Activated CD4-positive, CD25-positive, alpha-beta regulatory T cell (primary cell): ENCODE data around the gene SSTR5.

ENCODE experiments used
- DNase-seq, 4 experiments: peaks; one replicate each; lab custom pipeline; 2025; lab: John Stamatoyannopoulos, UW

SSTR5 gene

GRCh38 chr16:1055557-1055924, 17.0 kb upstream of the SSTR5 start:
- no peak for DNase-seq

GRCh38 chr16:1056196-1056595, 16.4 kb upstream of the SSTR5 start:
- DNase-seq: no peak

GRCh38 chr16:1057252-1057932, 15.2 kb upstream of the SSTR5 start:
- peak; percentile 33 to 49 (median 39) for DNase-seq

GRCh38 chr16:1058216-1058615, 14.3 kb upstream of the SSTR5 start:
- no peak for DNase-seq

GRCh38 chr16:1059310-1059709, 13.2 kb upstream of the SSTR5 start:
- DNase-seq: no peak

- DNase-seq: no peak
Measured at GRCh38 chr16:1060416-1061340, 11.9 kb upstream of the SSTR5 start.

DNA sequence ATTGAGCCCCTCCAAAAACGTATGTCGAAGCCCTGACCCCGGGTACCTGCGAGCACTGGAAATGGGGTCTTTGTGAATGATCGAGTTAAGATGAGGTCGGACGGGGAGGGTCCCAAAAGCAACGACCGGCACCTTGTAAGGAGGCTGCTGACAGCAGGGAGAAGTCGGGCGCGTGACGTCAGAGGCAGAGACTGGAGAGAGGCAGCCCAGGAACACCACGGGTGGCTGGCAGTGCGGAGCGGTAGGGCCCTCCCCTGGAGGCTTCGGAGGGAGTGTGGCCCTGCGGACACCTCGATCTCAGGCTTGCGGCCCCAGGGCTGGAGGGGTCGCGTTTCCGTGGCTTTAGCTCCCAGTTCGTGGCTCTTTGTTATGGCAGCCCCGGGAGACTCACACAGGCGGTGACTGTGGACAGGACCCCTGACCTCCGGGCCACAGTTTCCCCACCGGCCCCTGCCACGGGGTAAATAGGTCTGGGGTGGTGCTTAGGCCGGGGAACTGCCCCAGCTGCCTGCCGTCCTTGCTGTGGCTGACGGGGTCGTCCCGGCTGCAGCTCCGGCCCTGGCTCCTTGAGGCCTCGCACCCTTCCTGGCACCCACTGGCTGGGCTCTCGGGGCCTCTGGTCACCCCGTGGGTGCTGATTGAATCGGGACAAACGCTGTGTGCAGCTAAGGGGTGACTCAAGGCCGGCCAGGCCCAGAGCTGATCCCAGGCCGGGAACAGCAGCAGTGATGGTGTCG, 10.6 kb upstream of the SSTR5 start:
- no peak for DNase-seq

DNA sequence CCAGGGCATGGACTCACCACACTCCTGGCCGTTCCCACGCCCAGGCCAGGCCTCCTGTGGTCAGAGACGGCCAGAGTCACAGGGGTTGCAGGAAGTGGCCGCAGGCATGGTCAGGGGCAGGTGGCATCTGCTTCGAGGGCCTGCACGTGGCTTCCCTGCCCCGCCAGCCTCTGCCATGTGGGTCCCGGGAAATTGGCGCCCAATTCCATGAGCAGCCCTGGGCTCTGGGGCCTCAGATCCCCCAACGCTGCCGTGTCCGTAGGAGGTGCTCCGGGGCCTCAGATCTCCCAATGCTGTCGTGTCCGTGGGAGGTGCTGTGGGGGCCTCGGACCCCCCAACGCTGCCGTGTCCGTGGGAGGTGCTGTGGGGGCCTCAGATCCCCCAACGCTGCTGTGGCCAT, 9.7 kb upstream of the SSTR5 start:
- DNase-seq: no peak

- no peak for DNase-seq
Measured at GRCh38 chr16:1063728-1064127, 8.8 kb upstream of the SSTR5 start.

DNA sequence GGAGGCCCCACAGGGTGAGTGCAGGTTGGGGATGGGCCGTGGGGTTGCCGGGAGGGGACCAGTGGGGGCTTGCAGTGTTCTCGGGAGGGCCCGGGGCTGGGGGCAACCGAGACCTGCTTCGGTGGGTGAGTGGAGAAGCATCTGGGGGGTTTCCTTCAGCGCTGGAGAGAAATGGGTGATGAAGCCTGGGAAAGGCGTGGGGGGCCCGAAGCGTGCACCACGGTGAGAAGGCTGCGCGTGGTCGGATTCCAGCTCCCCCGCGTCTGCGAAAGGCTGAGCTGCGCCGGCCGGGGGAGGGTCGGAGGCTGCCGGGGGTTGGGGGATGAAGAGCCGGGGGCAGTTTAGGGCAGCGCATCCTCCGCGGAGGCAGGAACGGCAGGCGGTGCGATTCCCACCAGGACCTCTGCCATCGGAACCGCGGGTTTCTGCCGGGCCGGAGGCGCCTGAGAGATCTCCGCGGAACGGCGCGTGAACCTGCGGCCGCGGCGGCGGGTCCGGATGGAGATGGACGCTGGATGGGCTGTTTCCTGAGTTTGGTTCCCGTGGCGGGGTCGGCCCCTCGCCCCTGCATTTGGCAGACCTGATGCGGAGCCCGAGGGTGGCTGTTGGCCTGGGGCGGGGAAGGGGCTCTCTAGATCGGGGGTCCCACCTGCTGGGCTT, 6.9 kb upstream of the SSTR5 start:
- DNase-seq: no peak

GRCh38 chr16:1066584-1067172, 5.9 kb upstream of the SSTR5 start:
- DNase-seq: no peak

DNA sequence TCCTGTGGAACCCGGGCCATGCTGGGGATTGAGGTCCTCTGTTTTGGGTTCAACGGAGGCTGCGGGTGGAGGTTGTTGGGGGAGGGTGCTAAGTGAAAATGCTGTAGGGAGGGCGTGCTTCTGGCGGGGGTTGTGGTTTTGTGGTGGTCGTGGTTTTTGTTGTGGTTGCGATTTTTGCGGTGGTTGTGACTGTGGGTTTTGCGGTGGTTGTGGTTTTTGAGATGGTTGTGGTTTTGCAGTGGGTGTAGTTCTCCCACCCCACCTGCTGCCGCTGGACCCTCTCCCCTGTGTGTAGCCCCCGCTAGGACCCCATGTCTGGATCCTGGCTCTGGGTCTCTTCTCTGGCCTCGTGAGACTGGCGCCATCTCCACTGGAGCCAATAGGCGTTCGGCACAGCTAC, 4.9 kb upstream of the SSTR5 start:
- no peak for DNase-seq

DNA sequence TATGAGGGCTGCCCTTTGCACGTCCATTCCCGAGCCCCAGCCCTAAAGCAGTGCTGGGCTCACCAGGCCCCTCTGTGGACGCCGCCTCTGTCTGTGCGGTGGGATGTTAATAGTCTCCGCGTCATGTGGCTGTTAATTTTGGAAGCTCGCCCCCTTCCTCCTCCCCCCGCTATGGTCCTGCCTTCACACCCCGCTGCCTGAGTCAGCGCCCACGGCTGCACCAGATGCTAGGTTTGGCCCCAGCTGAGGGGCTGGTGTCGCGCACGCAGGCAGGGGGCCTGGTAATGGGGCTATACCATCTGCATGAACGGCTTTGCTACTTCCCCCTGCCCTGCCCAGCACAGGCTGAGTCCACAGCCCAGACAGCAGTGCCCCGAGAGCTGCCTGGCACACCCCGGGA, 4.1 kb upstream of the SSTR5 start:
- DNase-seq: no peak

GRCh38 chr16:1069154-1069553, 3.4 kb upstream of the SSTR5 start:
- DNase-seq: no peak

- DNase-seq: no peak
Measured at GRCh38 chr16:1070084-1070863, 2.3 kb upstream of the SSTR5 start.

DNA sequence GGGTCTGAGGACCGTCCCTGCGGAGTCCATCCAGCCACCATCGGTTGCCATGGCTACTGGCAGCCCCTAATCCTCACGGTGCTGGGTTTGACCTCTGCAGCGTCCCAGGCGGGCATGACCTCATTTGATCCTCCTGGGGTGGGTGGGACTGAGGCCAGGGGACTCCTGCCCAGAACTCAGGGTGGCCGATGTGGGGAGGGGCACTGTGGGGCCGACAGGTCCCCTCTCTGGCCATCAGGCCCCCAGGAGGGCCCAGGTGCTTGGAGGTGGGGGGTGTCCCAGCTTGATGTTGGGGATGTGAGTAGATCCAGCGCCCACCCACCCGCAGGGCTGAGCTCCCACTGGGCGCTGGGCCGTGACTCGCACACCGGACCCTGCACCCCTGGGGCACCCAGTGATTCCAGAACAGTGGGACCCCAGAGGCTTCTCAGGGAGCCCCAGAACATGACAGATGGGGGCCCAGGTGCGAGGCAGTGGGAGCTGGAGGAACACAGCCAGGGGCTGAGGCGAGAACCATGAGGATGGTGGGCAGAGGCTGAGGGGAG, 1.6 kb upstream of the SSTR5 start:
- no peak for DNase-seq

- DNase-seq: no peak
Measured at GRCh38 chr16:1071561-1072225, 854 bp upstream of the SSTR5 start.

DNA sequence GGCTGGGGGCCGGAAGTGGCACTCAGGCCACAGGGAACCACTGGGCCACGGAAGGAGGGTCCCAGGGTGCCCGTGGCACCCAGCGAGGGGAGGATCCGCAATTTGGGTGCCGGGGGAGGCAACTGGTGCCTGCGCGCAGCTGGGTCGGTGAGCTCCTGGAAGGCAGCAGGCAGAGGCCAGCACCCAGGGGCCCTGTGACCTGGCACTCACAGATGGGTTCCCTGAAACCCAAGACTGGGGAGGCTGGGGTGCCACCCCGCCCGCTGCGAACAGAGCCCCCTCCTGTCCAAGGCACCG, 663 bp downstream of the SSTR5 start:
- no peak for DNase-seq

DNA sequence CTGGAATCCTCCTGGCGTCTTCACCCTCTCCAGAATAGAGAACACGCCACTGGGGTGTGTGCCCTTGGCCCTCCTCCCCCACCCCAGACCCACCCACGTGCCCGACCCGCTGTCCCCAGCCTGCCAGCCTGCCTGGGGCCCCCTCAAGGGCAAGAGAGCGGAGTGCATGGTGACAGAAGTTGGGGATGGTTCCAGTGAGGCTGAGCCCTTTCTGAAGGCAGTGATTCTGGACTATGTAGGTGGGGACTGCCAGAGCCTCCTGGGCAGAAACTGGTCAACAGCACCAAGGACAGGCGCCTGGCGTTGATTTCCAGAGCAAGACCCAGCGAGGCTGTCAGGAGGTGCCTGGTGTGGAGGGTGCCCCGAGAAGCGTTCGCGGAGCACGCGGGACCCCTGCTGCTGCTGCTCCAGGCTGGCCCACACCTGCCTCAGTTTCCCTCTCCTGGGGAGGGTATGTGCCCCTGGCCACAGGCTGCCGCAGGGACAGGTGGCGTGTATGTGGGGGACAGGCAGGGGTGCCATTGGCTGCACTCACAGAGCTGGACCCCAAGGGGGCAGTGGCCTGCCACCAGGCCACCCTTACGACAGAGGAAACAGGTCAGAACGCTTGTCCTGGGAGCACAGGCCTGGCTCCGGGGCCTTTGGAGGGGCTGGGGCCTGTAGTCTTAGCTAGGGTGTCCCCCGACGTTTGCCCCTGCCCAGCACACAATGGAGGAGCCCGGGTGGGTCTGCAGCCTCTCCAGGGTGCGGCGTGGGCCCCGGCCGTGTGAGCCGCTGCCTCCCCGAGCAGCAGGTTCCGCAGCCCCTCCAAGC, 1.2 kb downstream of the SSTR5 start:
- no peak for DNase-seq

DNA sequence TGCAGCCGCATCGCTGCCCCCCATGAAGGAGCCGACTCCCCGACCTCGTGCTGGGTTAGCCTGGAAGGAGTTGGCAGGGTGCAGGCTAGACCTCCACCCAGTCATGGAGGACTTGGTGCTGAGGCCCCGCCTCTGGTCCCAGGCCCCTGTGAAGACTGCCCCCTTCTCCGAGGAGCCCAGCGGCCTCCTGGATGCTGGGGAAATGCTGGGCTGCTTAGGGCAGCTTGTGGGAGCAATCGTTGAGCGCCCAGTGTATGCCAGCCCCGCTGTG, 1.8 kb downstream of the SSTR5 start:
- no peak for DNase-seq
